BE2C (cell line): ENCODE results near the gene PDSS2.

ENCODE experiments used
- DNase-seq: peaks from one replicate; pipeline ENCODE4 v3.0.0-alpha.2; 2020
- H3K27me3 ChIP-seq: fragments of 250-450 bp; sonication (Bioruptor Pico); 2 replicates; pipeline ENCODE4 v1.5.1; 2020; ENCODE audit warnings: mild to moderate bottlenecking
- H3K36me3 ChIP-seq: fragments of 250-450 bp; sonication (Bioruptor Pico); 2 replicates; pipeline ENCODE4 v1.5.1; 2020; ENCODE audit warnings: mild to moderate bottlenecking
- H3K4me1 ChIP-seq: fragments of 250-450 bp; sonication (Bioruptor Pico); 2 replicates; pipeline ENCODE4 v1.5.1; 2020
- H3K4me3 ChIP-seq: 2 replicates; pipeline ENCODE4 v1.5.1; 2011; ENCODE audit warnings: low read depth, low read length
- H3K9me3 ChIP-seq: fragments of 250-450 bp; sonication (Bioruptor Pico); 2 replicates; pipeline ENCODE4 v1.5.1; 2020
- CTCF ChIP-seq: IDR thresholded peaks from 2 replicates; pipeline ENCODE4 v1.5.1; 2012; ENCODE audit warnings: mild to moderate bottlenecking, low read depth, low read length

PDSS2 gene

GRCh38 chr6:107421696-107422256 is 37.6 kb downstream of the PDSS2 start:
- Histone ChIP-seq H3K36me3 (no peaks in the 10 kb centered on the region), H3K4me1 (no peaks in the 10 kb centered on the region), H3K9me3 (no peaks in the 10 kb centered on the region; the same call in 1 of the 2 replicates), H3K27me3 (no peaks in the 10 kb centered on the region), H3K4me3 (no peak overlapping the region)
- TF ChIP-seq CTCF: no peak
- no peak for DNase-seq

- TF ChIP-seq CTCF: no peak
- no peak for DNase-seq
Measured at GRCh38 chr6:107419733-107420132, 39.6 kb downstream of the PDSS2 start.

GRCh38 chr6:107418118-107418517 is 41.2 kb downstream of the PDSS2 start:
- DNase-seq: no peak
- peaks cover 12% of the 10 kb centered on the region for H3K4me1 ChIP-seq

More at GRCh38 chr6:107419733-107420132, 39.6 kb downstream of the PDSS2 start:
- Histone ChIP-seq H3K4me3 (no peak overlapping the region), H3K27me3 (no peaks in the 10 kb centered on the region), H3K9me3 (no peaks in the 10 kb centered on the region), H3K4me1 (peaks cover 5% of the 10 kb centered on the region), H3K36me3 (no peaks in the 10 kb centered on the region)

GRCh38 chr6:107416145-107416544 is 43.2 kb downstream of the PDSS2 start:
- Histone ChIP-seq H3K4me3 (no peak overlapping the region), H3K27me3 (no peaks in the 10 kb centered on the region), H3K36me3 (no peaks in the 10 kb centered on the region), H3K9me3 (no peaks in the 10 kb centered on the region), H3K4me1 (peaks cover 12% of the 10 kb centered on the region)
- TF ChIP-seq CTCF: no peak
- no peak for DNase-seq

More at GRCh38 chr6:107418118-107418517, 41.2 kb downstream of the PDSS2 start:
- Histone ChIP-seq H3K4me3 (no peak overlapping the region), H3K27me3 (no peaks in the 10 kb centered on the region), H3K9me3 (no peaks in the 10 kb centered on the region), H3K36me3 (no peaks in the 10 kb centered on the region)
- TF ChIP-seq CTCF: peak; percentile 59

GRCh38 chr6:107413966-107414645 is 45.3 kb downstream of the PDSS2 start:
- H3K9me3 ChIP-seq: no peaks in the 10 kb centered on the region
- peaks cover 12% of the 10 kb centered on the region for H3K4me1 ChIP-seq
- no peak for DNase-seq
- H3K4me3 ChIP-seq: no peak overlapping the region
- TF ChIP-seq CTCF: no peak
- no peaks in the 10 kb centered on the region for H3K27me3 ChIP-seq
- no peaks in the 10 kb centered on the region for H3K36me3 ChIP-seq

- TF ChIP-seq CTCF: no peak
- peaks cover 8% of the 10 kb centered on the region for H3K4me1 ChIP-seq
- no peaks in the 10 kb centered on the region for H3K36me3 ChIP-seq
- H3K9me3 ChIP-seq: no peaks in the 10 kb centered on the region
- H3K4me3 ChIP-seq: no peak overlapping the region
- DNase-seq: no peak
- no peaks in the 10 kb centered on the region for H3K27me3 ChIP-seq
Measured at GRCh38 chr6:107411161-107411560, 48.2 kb downstream of the PDSS2 start.
